ACHN (cell line): ENCODE results near the gene WDR64.

Experiments used
- DNase-seq: peaks from one replicate; pipeline ENCODE4 v3.0.0-alpha.2; 2015
- in situ Hi-C: cut with HindIII; loops from 2 replicates; pipeline ENCODE4 v1.10.0; 2017; ENCODE audit warnings: low sequenced_read_pairs, low pct_ligation_motif_present, low pct_unique_long_range_greater_than_20kb

The WDR64 gene

GRCh38 chr1:241837416-241837815, 185.3 kb downstream of the WDR64 start:
- DNase-seq, result no peak
- in situ Hi-C loops, result no loop called here

GRCh38 chr1:241837901-241838300, 185.8 kb downstream of the WDR64 start:
- in situ Hi-C loops, result no loop called here
- no peak for DNase-seq

GRCh38 chr1:241838897-241839296, 186.8 kb downstream of the WDR64 start:
- in situ Hi-C loops, result no loop called here

GRCh38 chr1:241839369-241839979, 187.4 kb downstream of the WDR64 start:
- no peak for DNase-seq
- in situ Hi-C loops, result no loop called here

More at GRCh38 chr1:241838897-241839296, 186.8 kb downstream of the WDR64 start:
- DNase-seq, result no peak

- in situ Hi-C loops, result no loop called here
- DNase-seq, result no peak
These were observed 188.1 kb downstream of the WDR64 start for GRCh38 chr1:241840164-241840563.

GRCh38 chr1:241841691-241842090, 189.6 kb downstream of the WDR64 start:
- no peak for DNase-seq
- in situ Hi-C loops, result no loop called here

GRCh38 chr1:241842565-241842964, 190.5 kb downstream of the WDR64 start:
- DNase-seq, result no peak
- in situ Hi-C loops, result no loop called here

- in situ Hi-C loops, result no loop called here
- DNase-seq, result no peak
These were observed 192.5 kb downstream of the WDR64 start for GRCh38 chr1:241844593-241844992.

GRCh38 chr1:241846375-241846774, 194.3 kb downstream of the WDR64 start:
- in situ Hi-C loops, result no loop called here

GRCh38 chr1:241846862-241847539, 194.9 kb downstream of the WDR64 start:
- DNase-seq, result no peak
- in situ Hi-C loops, result no loop called here

More at GRCh38 chr1:241846375-241846774, 194.3 kb downstream of the WDR64 start:
- DNase-seq, result no peak

GRCh38 chr1:241847540-241847795, 195.4 kb downstream of the WDR64 start:
- in situ Hi-C loops, result no loop called here
- DNase-seq, result no peak

GRCh38 chr1:241847796-241848685, 196.0 kb downstream of the WDR64 start, which contains the start of gene EXO1:
EXO1 (plus strand) TSS chr1:241848204; CDS start chr1:241850426, 2,222 bp downstream.
- in situ Hi-C loops, result no loop called here
- peak; percentile 94 for DNase-seq

- in situ Hi-C loops, result no loop called here
- DNase-seq, result no peak
These were observed 196.7 kb downstream of the WDR64 start for GRCh38 chr1:241848686-241849344.

- in situ Hi-C loops, result no loop called here
- no peak for DNase-seq
These were observed 197.2 kb downstream of the WDR64 start for GRCh38 chr1:241849345-241849695.
